Pancreas (tissue), 10 donors: ENCODE measurements around the gene ADCY5. TPM values are rescaled to one million over a fixed set of nuclear protein-coding genes. Genes with fewer than 3 reads are reported as not detected.

ENCODE experiments used
- ATAC-seq, 4 donors: fragments of 200-7000 bp; cut with Tn5 transposase; one replicate each; pipeline versions ENCODE4 v1.8.0 to v1.9.1; 2020; ENCODE audit warnings: mild to moderate bottlenecking in 4 of 4, moderate library complexity in 4 of 4
- DNase-seq, 6 donors: peaks; one replicate each; pipeline ENCODE4 v3.0.0-alpha.2; 2020
- FAIRE-seq: peaks from 2 replicates; lab custom pipeline; 2012; peaks lifted over from hg19 to GRCh38; lab: Jason Lieb, UNC
- H3K27ac ChIP-seq, 4 donors: fragments of 200-600 bp; sonication (generic); 1 replicate in 3 of 4; 2 replicates in 1 of 4; pipeline versions ENCODE4 v1.5.0 to v1.8.0; 2020
- H3K27me3 ChIP-seq, 4 donors: fragments of 200-600 bp; one replicate each; pipeline ENCODE4 v1.8.0; 2021
- H3K36me3 ChIP-seq, 3 donors: fragments of 200-600 bp; sonication (generic) in 1 of 3; one replicate each; pipeline versions ENCODE4 v1.5.0 to v1.8.0; 2020 to 2021
- H3K4me1 ChIP-seq, 3 donors: fragments of 200-600 bp; one replicate each; pipeline ENCODE4 v1.8.0; 2021
- H3K4me3 ChIP-seq, 4 donors: fragments of 200-600 bp; sonication (generic) in 2 of 4; one replicate each; pipeline versions ENCODE4 v1.5.0 to v1.8.0; 2020 to 2021
- H3K9me3 ChIP-seq, 4 donors: fragments of 200-600 bp; one replicate each; pipeline ENCODE4 v1.8.0; 2021
- CTCF ChIP-seq, 4 donors: fragments of 200-600 bp; sonication (generic) in 3 of 4; IDR thresholded peaks; one replicate each; pipeline versions ENCODE4 v1.5.0 to v1.8.0; 2021; ENCODE audit warnings: antibody characterized with exemption in 4 of 4
- WGBS, 2 donors: extraction: QIAGEN DNeasy Blood & Tissue Kit; methylation state at CpG; one replicate each; pipeline ENCODE4 v1.1.7; 2013; 5-methylcytosine and 5-hydroxymethylcytosine counted together
- intact Hi-C, 3 donors: fragments of 100-400 bp; cut with DNase I; formaldehyde crosslinking; loops; one replicate each; pipeline versions ENCODE4 v1.11.1 to v1.14.2; 2022
- polyA plus RNA-seq, 2 donors: library from polyadenylated mRNA; stranded (reverse); fragments of 200-250 nt; gene quantifications; one replicate each; pipeline ENCODE4 v1.2.3, GENCODE V29; 2013
- total RNA-seq, 6 donors: library from RNA; stranded (reverse); fragmentation: NEBNext Ultra II Directional in 4 of 6; extraction: Animal tissue kit (Norgen Biotek cat#: 25700) in 4 of 6; gene quantifications; one replicate each; pipeline versions ENCODE4 v1.2.1 to v1.2.4, GENCODE V29; 2021 to 2023
- donor health status: healthy with polysubstance abuse.
- donor health status: DM: no; HTN: no; CAD: no; lungs with moderate emphysema.
- donor health status: DM: no; HTN: no; CAD: no.
- donor health status: control.
- donor health status: control.
- donor health status: Bipolar disorder and iron deficiency.
- donor health status: DM: yes; HTN: yes; CAD: no.
- donor health status: DM: no; HTN: no; CAD: no.
- donor health status: DM: no; HTN: no; CAD: no.
- donor health status: DM: yes; HTN: yes; CAD: no.

Gene ADCY5
- total and polyA plus RNA-seq, 8 donors = 6.0 to 13.4 (median 9.6) TPM

GRCh38 chr3:123322866-123323265 is 126.0 kb downstream of the ADCY5 start:
- WGBS, 2 donors = 84 to 91% methylated on average over 11 of the region's 11 CpGs
- no peak for FAIRE-seq
- intact Hi-C loops = loop anchor here in 1 of 3 donors (10.0 kb wide), 1 partner anchor 242 kb away; no protein-coding TSS in a partner anchor

DNA sequence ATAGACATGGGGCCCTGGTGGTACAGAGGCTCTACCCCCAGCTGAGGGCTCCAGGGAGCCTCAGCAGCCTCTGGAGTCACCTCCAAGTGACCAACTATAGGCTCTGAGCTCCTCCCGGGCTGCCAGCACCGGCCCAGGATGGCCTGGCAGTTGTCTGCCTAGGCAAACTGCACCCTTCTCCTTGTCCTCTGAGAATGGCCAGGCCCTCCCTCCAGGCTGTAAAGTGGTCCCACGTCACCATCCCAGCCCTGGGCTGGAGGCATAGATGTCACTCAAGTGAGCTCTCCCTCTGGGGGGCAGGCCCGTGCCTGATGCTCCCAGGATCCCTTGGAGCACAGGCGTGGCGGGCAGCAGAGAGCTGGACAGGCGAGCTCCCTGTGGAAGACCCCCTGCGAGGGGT is 127.1 kb downstream of the ADCY5 start:
- TF ChIP-seq CTCF (IDR thresholded peaks at IDR 0.05) = no peak
- H3K9me3 ChIP-seq = no peaks in the 10 kb centered on the region
- H3K4me3 ChIP-seq = no peak overlapping the region
- no peak for ATAC-seq
- no peaks in the 10 kb centered on the region for H3K27me3 ChIP-seq
- no peak for FAIRE-seq
- peaks cover 0 to 16% (median 3%) of the 10 kb centered on the region in 3 donors for H3K36me3 ChIP-seq
- no peak overlapping the region for H3K27ac ChIP-seq
- intact Hi-C loops = loop anchor here in 1 of 3 donors (10.0 kb wide), 1 partner anchor 243 kb away; no protein-coding TSS in a partner anchor
- peak in 1 of 6 donors; percentile 46 for DNase-seq
- H3K4me1 ChIP-seq = no peaks in the 10 kb centered on the region
- 69 to 76% methylated on average over 8 of the region's 8 CpGs for WGBS, 2 donors

More at GRCh38 chr3:123322866-123323265, 126.0 kb downstream of the ADCY5 start:
- DNase-seq (peak in 1 of 6 donors; percentile 17), ATAC-seq (no peak)
- Histone ChIP-seq H3K4me1 (no peaks in the 10 kb centered on the region), H3K27ac (no peak overlapping the region), H3K4me3 (no peak overlapping the region), H3K9me3 (no peaks in the 10 kb centered on the region), H3K27me3 (no peaks in the 10 kb centered on the region), H3K36me3 (peaks cover 0 to 16% (median 3%) of the 10 kb centered on the region in 3 donors)
- TF ChIP-seq CTCF (IDR thresholded peaks at IDR 0.05) = no peak

DNA sequence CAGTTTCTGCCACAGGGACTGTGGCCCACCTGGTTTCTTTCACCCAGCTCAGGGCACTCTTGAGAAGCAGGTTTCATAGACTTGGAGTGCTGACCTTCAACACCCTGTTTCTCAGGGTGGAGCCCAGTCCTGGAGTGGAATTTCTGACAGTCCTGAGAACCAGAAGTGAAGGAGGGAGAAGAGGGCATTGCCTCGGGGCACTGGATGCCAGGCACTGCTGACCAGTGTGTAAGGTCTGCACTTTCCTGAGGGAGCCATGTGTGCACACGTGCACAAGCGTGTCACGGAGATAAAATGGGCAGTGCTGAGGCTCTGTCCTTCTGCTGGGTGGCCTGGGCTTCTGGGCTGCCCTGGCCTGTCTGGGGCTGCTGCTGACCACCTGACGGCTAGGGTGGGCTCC is 128.7 kb downstream of the ADCY5 start:
- DNase-seq = peak in 1 of 6 donors; percentile 35
- no peak for FAIRE-seq
- H3K9me3 ChIP-seq = no peaks in the 10 kb centered on the region
- H3K27ac ChIP-seq = no peak overlapping the region
- WGBS, 2 donors = 73 to 78% methylated on average over 5 of the region's 5 CpGs
- ATAC-seq = no peak
- no peaks in the 10 kb centered on the region for H3K27me3 ChIP-seq
- intact Hi-C loops = loop anchor here in 1 of 3 donors (10.0 kb wide), 1 partner anchor 245 kb away; no protein-coding TSS in a partner anchor
- H3K4me3 ChIP-seq = no peak overlapping the region
- H3K4me1 ChIP-seq = no peaks in the 10 kb centered on the region
- TF ChIP-seq CTCF (IDR thresholded peaks at IDR 0.05) = no peak
- H3K36me3 ChIP-seq = peaks cover 0 to 16% (median 3%) of the 10 kb centered on the region in 3 donors

DNA sequence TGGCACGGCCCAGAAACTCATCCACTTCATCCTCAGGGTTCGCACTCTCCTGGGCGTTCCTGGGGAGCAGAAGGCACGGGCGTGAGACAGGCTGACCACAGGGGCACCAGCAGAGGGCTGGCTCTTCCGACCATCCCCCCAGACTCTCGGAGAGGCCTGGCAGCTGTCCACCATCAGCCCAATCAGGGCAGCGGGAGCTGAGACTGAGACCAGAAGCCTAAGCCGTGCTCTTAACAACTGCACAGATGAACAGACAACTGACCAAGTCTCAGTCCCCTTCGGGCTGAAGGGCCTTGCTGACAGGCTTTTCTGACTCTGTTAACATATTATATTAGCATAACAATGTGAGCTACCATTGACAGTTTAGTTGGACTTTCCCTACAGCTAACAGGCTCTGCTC is 129.1 kb downstream of the ADCY5 start:
- WGBS, 2 donors = 65 to 69% methylated on average over 10 of the region's 10 CpGs
- no peak for TF ChIP-seq CTCF (IDR thresholded peaks at IDR 0.05)
- H3K4me3 ChIP-seq = no peak overlapping the region
- DNase-seq (peak in 1 of 6 donors; percentile 26), ATAC-seq (no peak), FAIRE-seq (no peak)
- no peaks in the 10 kb centered on the region for H3K4me1 ChIP-seq
- no peak overlapping the region for H3K27ac ChIP-seq
- H3K36me3 ChIP-seq = peaks cover 0 to 14% (median 3%) of the 10 kb centered on the region in 3 donors
- intact Hi-C loops = loop anchor here in 1 of 3 donors (10.0 kb wide), 1 partner anchor 245 kb away; no protein-coding TSS in a partner anchor
- H3K9me3 ChIP-seq = no peaks in the 10 kb centered on the region
- no peaks in the 10 kb centered on the region for H3K27me3 ChIP-seq

DNA sequence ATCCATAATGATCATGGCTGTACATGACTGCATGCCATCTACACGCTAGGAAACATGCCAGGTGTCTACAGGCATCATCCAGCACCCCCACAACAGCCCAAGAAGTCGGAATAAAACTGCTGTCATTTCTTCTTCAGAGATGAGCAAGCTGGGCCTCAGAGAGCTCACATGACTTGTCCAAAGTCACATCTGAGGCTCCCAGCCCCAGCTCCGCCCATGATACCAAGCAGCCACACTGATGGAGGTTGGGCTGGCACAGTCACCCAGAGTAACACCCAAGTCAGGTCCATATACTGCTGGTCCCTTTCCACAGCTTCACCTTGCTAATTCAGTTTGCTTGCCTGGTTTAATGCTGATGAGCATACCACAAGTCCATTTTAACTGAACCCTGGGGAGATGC is 130.5 kb downstream of the ADCY5 start:
- Histone ChIP-seq H3K4me3 (no peak overlapping the region), H3K27me3 (no peaks in the 10 kb centered on the region), H3K27ac (no peak overlapping the region), H3K36me3 (peaks cover 0 to 11% (median 3%) of the 10 kb centered on the region in 3 donors), H3K4me1 (no peaks in the 10 kb centered on the region), H3K9me3 (no peaks in the 10 kb centered on the region)
- ATAC-seq = no peak
- FAIRE-seq = no peak
- 75 to 81% methylated on average over 3 of the region's 3 CpGs for WGBS, 2 donors
- peak in 1 of 6 donors; percentile 22 for DNase-seq
- TF ChIP-seq CTCF (IDR thresholded peaks at IDR 0.05) = no peak
- intact Hi-C loops = no loop called here
